Activated CD4-positive, alpha-beta T cell treated with anti-CD3 and anti-CD28 coated beads for 24 hours (primary cell): ENCODE results near the gene CCNO.

Source experiments
- DNase-seq, 2 donors: peaks; one replicate each; pipeline ENCODE4 v3.0.0-alpha.2; 2020; ENCODE audit warnings: low read depth in 2 of 2

CCNO gene

DNA sequence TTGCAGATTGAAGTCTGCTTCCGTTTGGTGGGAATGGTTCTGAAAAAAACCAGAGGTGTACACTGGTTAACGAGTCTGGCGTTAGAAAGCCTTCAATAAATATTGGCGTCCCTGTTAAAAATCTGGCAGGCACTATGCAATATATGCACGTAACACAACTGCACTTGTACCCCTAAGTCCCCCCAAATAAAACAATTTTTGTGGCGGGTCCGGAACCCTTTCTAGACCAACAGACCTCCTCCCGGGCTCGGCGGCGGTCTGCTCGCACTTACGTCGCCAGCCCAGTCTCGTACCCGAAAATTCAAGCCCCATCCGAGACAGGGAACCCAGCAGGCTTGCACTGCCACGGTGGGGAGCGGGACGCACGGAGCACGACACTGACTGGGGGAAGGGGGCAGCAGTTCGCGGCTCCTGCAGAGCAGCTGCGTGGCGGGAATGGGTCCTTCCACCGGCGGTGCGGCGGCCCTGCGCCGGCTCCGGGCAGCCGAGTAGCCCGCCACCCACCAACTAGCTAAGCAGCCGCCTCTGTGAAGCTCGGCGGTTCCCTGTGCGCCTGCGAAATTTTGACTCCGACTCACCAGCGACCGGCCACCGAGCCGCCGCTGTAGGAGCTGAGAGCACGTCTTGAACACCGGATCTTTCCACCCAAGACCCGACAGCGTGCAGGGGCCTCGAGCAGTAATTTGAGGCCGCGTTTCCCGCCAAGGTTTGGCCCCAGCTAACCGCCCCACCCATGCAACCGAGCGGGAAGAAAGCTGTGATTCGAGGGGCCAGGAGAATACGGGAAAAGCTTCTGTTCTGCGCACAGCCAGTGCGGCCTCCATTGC lies 10.2 kb downstream of the CCNO start:
- DNase-seq, result no peak

DNA sequence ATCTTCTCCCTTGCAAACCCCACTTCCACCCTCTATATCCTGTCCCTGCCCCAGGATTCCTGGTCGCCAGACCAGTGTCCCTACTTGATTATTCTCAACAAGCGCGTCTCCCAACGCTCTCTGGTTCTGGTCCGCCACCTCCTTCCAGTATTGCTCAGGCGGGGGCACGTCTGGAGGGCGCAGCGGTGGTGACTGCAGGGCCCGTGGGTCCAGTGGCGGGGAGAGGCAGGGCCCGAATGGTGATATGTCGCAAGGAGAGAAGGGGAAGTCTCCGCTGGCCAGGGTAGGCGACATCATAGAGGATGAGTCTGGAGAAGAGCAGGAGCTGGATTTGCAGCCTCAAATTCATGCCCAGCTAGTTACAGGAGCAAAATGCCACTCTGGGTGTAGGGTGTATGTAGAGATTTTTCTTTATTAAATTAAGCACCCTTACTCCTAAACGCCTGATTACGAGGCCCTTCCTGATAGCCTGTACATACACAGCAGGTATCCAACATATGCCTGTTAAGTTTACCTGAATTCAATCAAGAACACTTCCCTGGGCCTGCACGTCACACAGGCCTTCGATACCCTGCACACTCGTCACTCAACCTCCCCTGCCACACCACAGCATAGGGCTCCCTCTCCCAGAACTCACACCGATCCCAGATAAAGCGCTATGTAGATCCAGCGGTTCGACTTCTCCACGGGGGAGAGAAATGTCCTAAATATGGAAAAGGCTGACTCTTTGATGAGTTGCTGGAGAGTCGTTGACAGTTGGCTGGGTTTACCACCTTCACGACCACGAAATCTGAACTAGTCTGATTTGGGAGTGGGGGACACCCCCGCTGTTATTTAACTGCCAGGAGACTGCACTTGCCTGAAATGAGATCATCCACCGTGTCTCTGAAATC lies 11.1 kb downstream of the CCNO start:
- DNase-seq, result no peak

DNA sequence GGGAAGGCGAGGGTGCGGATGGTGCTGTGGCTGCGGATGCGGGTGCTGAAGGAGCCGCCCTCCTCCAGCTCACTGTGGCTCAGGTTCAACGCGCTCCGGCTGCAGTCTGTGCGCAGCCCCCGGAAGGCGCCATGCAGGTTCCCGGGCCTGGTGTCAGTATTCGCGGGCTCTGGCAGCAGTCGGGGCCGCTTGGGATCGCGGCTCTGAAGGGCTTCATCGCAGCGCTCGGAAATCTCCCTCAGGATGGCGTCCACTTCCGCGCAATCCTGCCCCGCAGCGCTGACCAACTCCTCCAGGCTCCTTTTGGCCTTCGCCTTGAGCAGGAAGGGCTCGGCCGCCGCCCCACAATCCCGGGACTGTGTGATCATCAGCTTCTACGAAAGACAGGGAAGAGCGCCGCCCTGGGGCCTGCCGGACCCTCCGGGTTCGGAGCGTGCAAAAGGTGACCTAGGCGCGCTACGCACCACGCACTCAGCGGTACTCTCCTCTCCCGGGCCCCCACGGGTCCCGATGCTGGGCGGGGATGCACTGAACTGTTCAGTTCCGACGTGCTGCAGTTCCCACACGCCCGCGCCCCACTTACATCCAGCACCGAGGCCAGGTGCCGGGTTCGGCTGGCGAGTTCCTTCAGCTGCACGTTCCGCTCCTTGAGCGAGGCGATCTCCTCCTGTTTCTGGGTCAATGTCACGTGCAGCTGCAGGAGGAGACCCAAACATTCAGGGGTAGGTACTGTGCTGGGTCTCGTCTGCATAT lies 12.8 kb downstream of the CCNO start:
- no peak for DNase-seq

DNA sequence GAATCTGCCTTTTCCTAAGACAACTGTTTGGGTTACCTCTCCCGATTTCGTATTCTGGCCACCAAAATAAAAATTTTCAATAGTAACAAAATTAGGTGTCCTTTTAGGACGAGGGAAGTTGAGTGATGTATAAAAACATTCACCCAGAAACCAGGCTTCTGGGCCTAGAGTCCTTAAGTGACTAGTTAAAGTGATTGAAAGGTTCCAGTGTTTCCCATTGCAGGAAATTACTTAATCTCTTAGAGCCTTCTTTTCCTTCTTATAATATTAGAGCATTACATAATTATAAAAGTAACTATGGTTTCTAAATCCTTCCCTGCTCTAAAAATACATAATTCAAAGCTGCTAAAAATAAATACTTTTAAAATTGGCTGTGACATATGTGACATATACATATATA lies 13.6 kb downstream of the CCNO start:
- no peak for DNase-seq

DNA sequence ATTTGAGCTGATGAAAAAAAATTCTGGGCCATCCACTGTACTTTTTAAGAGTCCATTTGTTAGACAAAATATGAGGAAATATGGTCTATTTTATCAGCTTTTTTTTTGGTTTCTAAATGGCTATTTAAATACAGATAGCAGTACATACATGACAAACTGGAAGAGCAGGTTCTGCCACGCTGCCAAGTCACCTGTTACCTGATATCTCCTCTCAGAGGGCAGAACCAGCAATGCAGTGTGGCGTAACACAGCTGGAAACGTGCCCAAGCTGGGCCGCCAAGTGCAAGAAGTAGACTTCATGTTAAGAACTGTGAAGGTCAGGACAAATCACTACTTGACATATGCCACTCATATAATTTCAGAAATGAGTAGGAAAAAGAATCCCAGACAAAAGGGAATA lies 14.4 kb downstream of the CCNO start:
- no peak for DNase-seq

DNA sequence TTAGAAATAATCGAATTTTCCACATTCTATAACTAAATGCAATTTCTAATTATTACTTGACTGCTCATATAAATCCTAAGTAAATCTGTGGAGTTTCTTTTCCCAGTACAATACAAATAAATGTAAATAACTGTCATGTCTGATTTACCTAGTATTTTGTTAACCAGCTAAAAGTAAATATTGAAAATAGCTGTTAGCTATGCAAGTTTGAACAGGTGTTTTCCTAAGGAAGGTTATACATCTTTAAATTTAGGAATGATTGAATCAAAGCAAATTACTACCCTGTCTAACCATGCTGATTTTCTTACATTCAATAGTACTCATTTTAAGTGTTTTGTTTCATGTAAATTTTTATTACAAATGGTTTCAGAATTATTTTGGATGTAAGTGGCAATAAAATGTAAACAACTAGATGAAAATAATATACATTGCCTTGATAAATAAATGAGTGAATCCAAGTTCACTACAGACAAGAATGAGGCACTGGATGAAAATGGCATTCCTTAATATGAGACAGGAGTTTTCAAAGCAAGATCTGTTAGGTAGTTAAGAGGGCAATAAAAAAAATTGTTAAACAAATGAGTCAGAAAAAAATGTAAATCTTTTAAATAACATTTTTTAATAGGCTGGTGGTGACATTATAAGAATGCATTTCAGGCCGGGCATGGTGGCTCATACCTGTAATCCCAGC lies 22.1 kb downstream of the CCNO start:
- DNase-seq, result no peak

DNA sequence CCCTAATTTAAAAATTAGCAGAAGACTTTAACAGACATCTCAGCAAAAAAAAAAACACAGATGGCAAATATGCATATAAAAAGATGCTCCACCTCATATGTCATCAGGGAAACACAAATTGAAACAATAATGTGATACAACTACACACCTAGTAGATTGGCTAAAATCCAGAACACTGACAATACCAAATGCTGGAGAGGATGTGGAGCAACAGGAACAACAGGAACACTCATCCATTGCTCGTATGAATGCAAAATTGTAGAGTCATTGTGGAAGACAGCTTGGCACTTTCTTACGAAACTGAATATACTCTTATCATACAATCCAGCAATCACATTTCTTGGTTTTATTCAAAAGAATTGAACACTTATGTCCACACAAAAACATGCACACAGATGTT lies 28.4 kb downstream of the CCNO start:
- no peak for DNase-seq

DNA sequence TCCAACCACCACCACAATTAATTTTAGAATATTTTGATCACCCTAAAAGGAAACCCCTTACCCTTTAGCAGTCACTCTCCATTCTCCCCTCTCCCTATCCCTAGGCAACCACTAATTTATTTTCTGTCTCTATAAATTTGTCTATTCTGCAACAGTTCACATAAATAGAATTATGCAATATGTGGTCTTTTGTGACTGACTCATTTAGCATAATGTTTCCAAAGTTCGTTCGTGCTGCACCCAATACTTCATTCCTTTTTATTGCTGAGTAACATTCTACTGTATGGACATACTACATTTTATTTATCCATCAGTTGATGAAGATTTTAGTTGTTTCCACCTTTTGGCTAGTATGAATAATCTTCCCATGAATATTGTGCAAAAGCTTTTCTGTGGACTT lies 42.2 kb downstream of the CCNO start:
- no peak for DNase-seq

DNA sequence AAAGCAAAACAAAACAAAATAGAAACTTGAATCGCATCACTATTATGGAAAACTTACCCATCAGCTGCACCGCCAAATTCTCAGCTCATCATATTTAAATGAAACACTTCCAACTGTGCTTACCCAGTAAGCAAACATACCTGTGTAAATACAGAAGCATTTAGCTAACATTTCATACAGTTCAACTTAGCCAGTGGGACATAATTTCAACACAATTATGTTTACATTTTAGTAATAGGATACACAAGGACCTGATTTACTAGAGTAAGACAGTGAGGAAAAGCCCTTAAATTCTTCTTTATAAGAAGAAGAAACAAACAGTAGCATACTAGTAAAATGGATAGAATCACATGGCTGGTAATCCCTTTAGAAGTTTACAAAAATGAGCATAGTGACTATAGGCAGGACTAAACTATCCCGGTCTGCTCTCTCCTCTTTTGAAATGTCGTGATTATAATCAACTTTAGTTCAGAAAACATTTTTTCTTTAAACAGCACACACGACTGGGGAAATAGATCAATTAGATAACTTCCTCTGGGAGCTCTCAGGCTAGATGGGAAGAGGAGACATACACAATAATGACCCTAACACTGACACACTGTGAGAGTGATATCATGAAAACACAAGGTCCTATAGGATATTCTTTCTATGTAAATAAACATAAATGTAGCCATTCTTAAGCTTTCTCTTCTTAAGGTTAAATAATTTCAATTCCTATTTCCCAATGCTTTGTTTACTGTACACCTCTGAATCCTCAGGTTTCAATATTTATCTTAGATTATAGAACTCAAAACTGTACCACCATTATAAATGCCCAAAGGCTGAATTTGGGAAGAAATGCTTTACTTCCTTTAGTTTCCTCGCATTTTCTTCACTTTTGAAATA lies 44.5 kb downstream of the CCNO start:
- DNase-seq, result no peak

DNA sequence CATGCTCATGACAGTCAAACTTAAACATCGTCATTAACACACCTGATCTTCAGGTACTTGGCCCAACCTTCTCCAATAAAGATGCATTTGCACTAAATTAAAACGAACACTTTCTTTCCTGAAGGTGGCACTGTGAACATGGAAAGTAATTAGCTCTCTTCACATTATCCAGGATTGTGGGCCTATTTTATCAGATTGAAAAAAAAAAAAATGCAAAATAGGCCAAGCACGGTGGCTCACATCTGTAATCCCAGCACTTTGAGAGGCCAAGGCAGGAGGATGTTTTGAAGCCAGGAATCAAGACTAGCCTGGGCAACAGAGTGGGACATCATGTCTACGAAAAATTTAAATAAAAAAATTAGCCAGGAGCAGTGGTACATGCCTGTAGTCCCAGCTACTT lies 46.0 kb downstream of the CCNO start:
- DNase-seq, result no peak
